Adrenal gland (tissue), 12 donors: Measurements from ENCODE around the gene CMTM1. TPM values are rescaled to one million over a fixed set of nuclear protein-coding genes. Genes with fewer than 3 reads are reported as not detected.
A peak's percentile ranks its signal among the peaks of the same experiment; 100 is the strongest.

Experiments used
- DNase-seq, 7 donors: peaks; one replicate each; pipeline ENCODE4 v3.0.0-alpha.2; 2019 to 2020
- H3K27ac ChIP-seq, 5 donors: fragments of 200-600 bp; sonication (generic) in 4 of 5; 1 replicate in 3 of 5; 2 replicates in 2 of 5; pipeline versions ENCODE4 v1.5.1 to v1.8.0; 2016 to 2020; ENCODE audit warnings: mild to moderate bottlenecking in 1 of 5
- H3K27me3 ChIP-seq: fragments of 200-600 bp; 2 replicates; pipeline ENCODE4 v1.8.0; 2021
- H3K36me3 ChIP-seq, 2 donors: fragments of 200-600 bp; replicated peaks in 1 of 2; 1 replicate in 1 of 2; 2 replicates in 1 of 2; pipeline versions ENCODE4 v1.5.1 to v1.8.0; 2018 to 2022
- H3K4me1 ChIP-seq, 2 donors: fragments of 200-600 bp; replicated peaks in 1 of 2; 1 replicate in 1 of 2; 2 replicates in 1 of 2; pipeline versions ENCODE4 v1.5.1 to v1.8.0; 2018 to 2021
- H3K4me3 ChIP-seq, 4 donors: fragments of 200-600 bp; sonication (generic) in 3 of 4; one replicate each; pipeline ENCODE4 v1.5.1; 2016 to 2018
- H3K9me3 ChIP-seq, 3 donors: fragments of 200-600 bp; sonication (generic) in 1 of 3; replicated peaks in 1 of 3; 1 replicate in 2 of 3; 2 replicates in 1 of 3; pipeline versions ENCODE4 v1.5.1 to v1.8.0; 2016 to 2021
- POLR2A ChIP-seq, 2 donors: fragments of 450-650 bp; IDR thresholded peaks; one replicate each; pipeline ENCODE4 v1.6.1; 2017; ENCODE audit warnings: antibody characterized with exemption in 2 of 2, mild to moderate bottlenecking in 2 of 2, moderate library complexity in 1 of 2
- WGBS, 4 donors: extraction: QIAGEN DNeasy Blood & Tissue Kit in 2 of 4; methylation state at CpG; one replicate each; pipeline versions ENCODE4 v1.1.5 to v1.1.7; 2013 to 2017; 5-methylcytosine and 5-hydroxymethylcytosine counted together
- intact Hi-C, 2 donors: fragments of 100-400 bp; cut with DNase I; formaldehyde crosslinking; loops; one replicate each; pipeline versions ENCODE4 v1.14.1 to v1.15.0; 2022 to 2023
- polyA plus RNA-seq, 3 donors: library from polyadenylated mRNA; stranded (reverse); fragments of 200-250 nt in 2 of 3; fragments of 350-450 nt in 1 of 3; fragmentation: Illumina TruSeq in 1 of 3; extraction: RNeasy Lipid Tissue Mini Kit (QIAGEN cat#74804) in 1 of 3; gene quantifications; one replicate each; pipeline ENCODE4 v1.2.3, GENCODE V29; 2013 to 2014
- total RNA-seq, 9 donors: library from RNA; depleted of rRNA in 4 of 9; stranded (reverse); fragments of >200 nt in 4 of 9; fragments of 120-200 nt in 1 of 9; fragmentation: NEBNext Ultra II Directional in 1 of 9; extraction: Animal tissue kit (Norgen Biotek cat#: 25700) in 1 of 9; gene quantifications; one replicate each; pipeline versions ENCODE4 v1.1.0 to v1.2.4, GENCODE V29; 2013 to 2023
- TF ChIP-seq, protein P1 (sequence below), 6 experiments: fragments of 450-650 bp in 4 of 6; fragments of 200-600 bp in 2 of 6; sonication (generic) in 1 of 6; IDR thresholded peaks; 1 replicate in 5 of 6; 2 replicates in 1 of 6; pipeline versions ENCODE4 v1.5.1 to v1.8.0; 2016 to 2021; ENCODE audit warnings: antibody characterized with exemption in 6 of 6, mild to moderate bottlenecking in 2 of 6, moderate library complexity in 1 of 6
- donor health status: healthy with polysubstance abuse.
- donor health status: Bipolar disorder and iron deficiency.
- donor health status: DM: yes; HTN: yes; CAD: no.
- donor health status: DM: no; HTN: no; CAD: no.
- donor health status: DM: no; HTN: no; CAD: no.
- donor health status: DM: yes; HTN: yes; CAD: no.

Gene CMTM1
- total and polyA plus RNA-seq, 12 donors = 0.34 to 9.1 (median 2.7) TPM; not detected in 1

DNA sequence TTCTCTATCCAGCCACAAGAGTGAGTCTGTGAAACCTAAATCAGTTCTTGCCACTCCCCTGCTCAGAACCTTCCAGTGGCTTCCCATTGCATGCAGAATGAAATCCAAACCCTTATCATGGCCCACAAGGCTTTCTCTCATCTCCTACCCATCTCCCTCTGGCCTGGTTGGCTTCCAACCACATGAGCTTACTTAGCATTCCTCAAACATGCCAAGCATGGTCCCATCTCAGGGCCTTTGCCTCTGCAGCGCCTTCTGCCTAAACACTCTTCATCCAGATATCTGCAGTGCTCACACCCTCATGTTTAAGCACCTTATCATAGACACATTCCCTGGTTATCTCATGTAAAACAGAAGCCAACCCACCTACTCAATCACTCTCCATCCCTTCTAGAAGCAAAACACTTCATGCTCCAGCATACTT is 31.9 kb upstream of the CMTM1 start:
- Histone ChIP-seq H3K36me3 (peaks cover 0 to 43% of the 10 kb centered on the region in 2 donors), H3K4me3 (no peak overlapping the region), H3K9me3 (no peaks in the 10 kb centered on the region), H3K27ac (no peak overlapping the region), H3K27me3 (no peaks in the 10 kb centered on the region), H3K4me1 (no peaks in the 10 kb centered on the region)
- intact Hi-C loops = no loop called here
- TF ChIP-seq, protein P1, sequence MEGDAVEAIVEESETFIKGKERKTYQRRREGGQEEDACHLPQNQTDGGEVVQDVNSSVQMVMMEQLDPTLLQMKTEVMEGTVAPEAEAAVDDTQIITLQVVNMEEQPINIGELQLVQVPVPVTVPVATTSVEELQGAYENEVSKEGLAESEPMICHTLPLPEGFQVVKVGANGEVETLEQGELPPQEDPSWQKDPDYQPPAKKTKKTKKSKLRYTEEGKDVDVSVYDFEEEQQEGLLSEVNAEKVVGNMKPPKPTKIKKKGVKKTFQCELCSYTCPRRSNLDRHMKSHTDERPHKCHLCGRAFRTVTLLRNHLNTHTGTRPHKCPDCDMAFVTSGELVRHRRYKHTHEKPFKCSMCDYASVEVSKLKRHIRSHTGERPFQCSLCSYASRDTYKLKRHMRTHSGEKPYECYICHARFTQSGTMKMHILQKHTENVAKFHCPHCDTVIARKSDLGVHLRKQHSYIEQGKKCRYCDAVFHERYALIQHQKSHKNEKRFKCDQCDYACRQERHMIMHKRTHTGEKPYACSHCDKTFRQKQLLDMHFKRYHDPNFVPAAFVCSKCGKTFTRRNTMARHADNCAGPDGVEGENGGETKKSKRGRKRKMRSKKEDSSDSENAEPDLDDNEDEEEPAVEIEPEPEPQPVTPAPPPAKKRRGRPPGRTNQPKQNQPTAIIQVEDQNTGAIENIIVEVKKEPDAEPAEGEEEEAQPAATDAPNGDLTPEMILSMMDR (IDR thresholded peaks at IDR 0.05) = no peak
- no peak for TF ChIP-seq POLR2A (IDR thresholded peaks at IDR 0.05)
- DNase-seq = no peak
- 96 to 100% (median 99%) methylated on average over 1 of the region's 1 CpG for WGBS, 4 donors

- 84 to 96% (median 93%) methylated on average over 3 to 4 of the region's 4 CpGs for WGBS, 4 donors
- Histone ChIP-seq H3K27ac (no peak overlapping the region), H3K4me3 (no peak overlapping the region), H3K27me3 (no peaks in the 10 kb centered on the region), H3K9me3 (no peaks in the 10 kb centered on the region), H3K36me3 (peaks cover 0 to 27% of the 10 kb centered on the region in 2 donors), H3K4me1 (no peaks in the 10 kb centered on the region)
- TF ChIP-seq, protein P1 (IDR thresholded peaks at IDR 0.05) = no peak
- no peak for TF ChIP-seq POLR2A (IDR thresholded peaks at IDR 0.05)
- no peak for DNase-seq
- intact Hi-C loops = no loop called here
Observed at GRCh38 chr16:66536525-66536924, 29.7 kb upstream of the CMTM1 start.

DNA sequence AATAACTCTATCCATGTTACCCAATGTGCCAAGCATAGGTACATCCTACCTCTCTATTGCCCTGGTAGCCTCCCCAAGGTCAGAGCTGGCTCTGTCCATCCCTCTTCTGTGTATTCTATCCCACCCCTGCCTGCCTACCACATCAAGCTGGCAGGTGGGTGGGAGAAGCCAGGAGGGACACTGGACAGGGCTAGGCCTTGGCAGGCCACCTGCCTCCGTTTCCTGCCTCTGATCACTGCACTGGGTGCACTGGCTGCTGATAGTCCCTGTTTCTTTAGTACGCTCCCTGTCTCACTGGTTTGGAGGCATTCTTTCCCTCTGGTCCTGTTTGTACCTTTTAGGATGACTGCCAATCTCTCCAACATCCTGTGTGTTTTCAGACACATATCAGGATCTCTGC is 29.0 kb upstream of the CMTM1 start:
- Histone ChIP-seq H3K27me3 (no peaks in the 10 kb centered on the region), H3K4me1 (no peaks in the 10 kb centered on the region), H3K27ac (no peak overlapping the region), H3K36me3 (peaks cover 0 to 20% of the 10 kb centered on the region in 2 donors), H3K9me3 (no peaks in the 10 kb centered on the region), H3K4me3 (no peak overlapping the region)
- no peak for DNase-seq
- 87 to 100% (median 98%) methylated on average over 2 of the region's 2 CpGs for WGBS, 4 donors
- intact Hi-C loops = no loop called here
- no peak for TF ChIP-seq POLR2A (IDR thresholded peaks at IDR 0.05)

- no peaks in the 10 kb centered on the region for H3K4me1 ChIP-seq
- peaks cover 0 to 20% of the 10 kb centered on the region in 2 donors for H3K36me3 ChIP-seq
- TF ChIP-seq, protein P1 (IDR thresholded peaks at IDR 0.05) = no peak
- no peak for TF ChIP-seq POLR2A (IDR thresholded peaks at IDR 0.05)
- H3K4me3 ChIP-seq = no peak overlapping the region
- 57 to 72% (median 68%) methylated on average over 5 of the region's 5 CpGs for WGBS, 4 donors
- intact Hi-C loops = no loop called here
- DNase-seq = peak in 1 of 7 donors; percentile 33
- no peaks in the 10 kb centered on the region for H3K9me3 ChIP-seq
- H3K27ac ChIP-seq = peak overlapping the region in 1 of 5 donors; percentile 25
- no peaks in the 10 kb centered on the region for H3K27me3 ChIP-seq
Observed at GRCh38 chr16:66538910-66539309, 27.3 kb upstream of the CMTM1 start.
